GM23338 (cell line): ENCODE data around the gene COX7A2. TPM values are rescaled to one million over a fixed set of nuclear protein-coding genes. Genes with fewer than 3 reads are reported as not detected.

Experiments used
- ATAC-seq: fragments of 200-7000 bp; cut with Tn5 transposase; 3 replicates; pipeline ENCODE4 v1.9.1; 2020
- DNase-seq: peaks from one replicate; pipeline ENCODE4 v3.0.0-alpha.2; 2015; ENCODE audit warnings: low spot score
- H2AFZ ChIP-seq: fragments of 200-600 bp; sonication (generic); 2 replicates; pipeline ENCODE4 v1.8.0; 2016; ENCODE audit warnings: antibody characterized with exemption, mild to moderate bottlenecking, moderate library complexity
- H3F3A ChIP-seq: fragments of 200-600 bp; sonication (generic); replicated peaks from 2 replicates; pipeline ENCODE4 v1.8.0; 2017; ENCODE audit warnings: antibody characterized with exemption, mixed run types, low read depth
- H3K27ac ChIP-seq: fragments of 200-600 bp; sonication (generic); 2 replicates; pipeline ENCODE4 v1.6.1; 2016; ENCODE audit warnings: low read depth
- H3K27me3 ChIP-seq: fragments of 200-600 bp; sonication (generic); 2 replicates; pipeline ENCODE4 v1.8.0; 2016; ENCODE audit warnings: mild to moderate bottlenecking, mixed run types, moderate library complexity; ENCODE audit not compliant: insufficient read depth
- H3K36me3 ChIP-seq: fragments of 200-600 bp; sonication (generic); 2 replicates; pipeline ENCODE4 v1.8.0; 2016; ENCODE audit warnings: mild to moderate bottlenecking; ENCODE audit not compliant: insufficient read depth
- H3K4me1 ChIP-seq: fragments of 200-600 bp; sonication (generic); 2 replicates; pipeline ENCODE4 v1.8.0; 2016; ENCODE audit warnings: mild to moderate bottlenecking, moderate library complexity; ENCODE audit not compliant: insufficient read depth
- H3K4me2 ChIP-seq: fragments of 200-600 bp; sonication (generic); 2 replicates; pipeline ENCODE4 v1.7.1; 2017; ENCODE audit warnings: mixed run types
- H3K4me3 ChIP-seq: fragments of 200-600 bp; sonication (generic); 2 replicates; pipeline ENCODE4 v1.6.1; 2016; ENCODE audit warnings: mixed run types
- H3K79me2 ChIP-seq: fragments of 200-600 bp; sonication (generic); replicated peaks from 2 replicates; pipeline ENCODE4 v1.8.0; 2017; ENCODE audit warnings: mild to moderate bottlenecking; ENCODE audit not compliant: insufficient read depth
- H3K9me2 ChIP-seq: fragments of 200-600 bp; sonication (generic); 2 replicates; pipeline ENCODE4 v1.8.0; 2017; ENCODE audit not compliant: insufficient read depth
- H4K20me1 ChIP-seq: fragments of 200-600 bp; sonication (generic); replicated peaks from 2 replicates; pipeline ENCODE4 v1.8.0; 2017; ENCODE audit warnings: mild to moderate bottlenecking; ENCODE audit not compliant: insufficient read depth
- H3K27ac Mint-ChIP-seq: 2 replicates; pipeline ENCODE4 v1.8.0; 2020; ENCODE audit warnings: inconsistent platforms, mild to moderate bottlenecking, moderate library complexity, mixed read lengths
- H3K27me3 Mint-ChIP-seq: 3 replicates; pipeline ENCODE4 v1.8.0; 2022; ENCODE audit warnings: low read depth, mild to moderate bottlenecking, moderate library complexity, mixed read lengths, inconsistent platforms; ENCODE audit not compliant: insufficient read depth, poor library complexity
- H3K36me3 Mint-ChIP-seq: 3 replicates; pipeline ENCODE4 v1.8.0; 2021; ENCODE audit warnings: low read depth, mild to moderate bottlenecking, inconsistent platforms, moderate library complexity, mixed read lengths
- H3K4me1 Mint-ChIP-seq: 3 replicates; pipeline ENCODE4 v1.8.0; 2020; ENCODE audit warnings: mild to moderate bottlenecking, inconsistent platforms, mixed read lengths
- H3K4me3 Mint-ChIP-seq: 3 replicates; pipeline ENCODE4 v1.8.0; 2021; ENCODE audit warnings: moderate library complexity, mild to moderate bottlenecking, inconsistent platforms, mixed read lengths
- H3K9me3 Mint-ChIP-seq: 3 replicates; pipeline ENCODE4 v1.8.0; 2020; ENCODE audit warnings: moderate library complexity, mild to moderate bottlenecking, inconsistent platforms, mixed read lengths
- CREB1 ChIP-seq: fragments of 250-450 bp; sonication (Bioruptor Pico); IDR thresholded peaks from 2 replicates; pipeline ENCODE4 v1.5.0; 2020; ENCODE audit warnings: low read depth, mild to moderate bottlenecking, moderate library complexity
- ETS1 ChIP-seq: IDR thresholded peaks from 2 replicates; pipeline ENCODE4 v1.6.1; 2016; ENCODE audit warnings: antibody characterized with exemption
- EZH2phosphoT487 ChIP-seq: fragments of 200-600 bp; sonication (generic); IDR thresholded peaks from one replicate; pipeline ENCODE4 v1.8.1; 2018; ENCODE audit warnings: antibody characterized with exemption; ENCODE audit not compliant: unreplicated experiment
- NANOG ChIP-seq: IDR thresholded peaks from 2 replicates; pipeline ENCODE4 v1.6.1; 2016; ENCODE audit warnings: antibody characterized with exemption, borderline replicate concordance
- POLR2AphosphoS5 ChIP-seq: IDR thresholded peaks from 2 replicates; pipeline ENCODE4 v1.6.1; 2016; ENCODE audit warnings: antibody characterized with exemption, low read depth
- ZNF114 ChIP-seq: fragments of 250-450 bp; sonication (Bioruptor Pico); IDR thresholded peaks from 2 replicates; pipeline ENCODE4 v1.5.0; 2020; ENCODE audit warnings: mild to moderate bottlenecking, moderate library complexity
- ZNF462 ChIP-seq: fragments of 250-450 bp; sonication (Bioruptor Pico); IDR thresholded peaks from 2 replicates; pipeline ENCODE4 v1.5.0; 2020; ENCODE audit warnings: mild to moderate bottlenecking, moderate library complexity
- long read RNA-seq: library from polyadenylated mRNA; unstranded; transcript quantifications from one replicate; pipeline ENCODE4 v2.0.0, GENCODE V29; 2020; ENCODE audit not compliant: unreplicated experiment
- polyA plus RNA-seq: library from polyadenylated mRNA; unstranded; fragments of >200 nt; fragmentation: Nextera tagmentation; extraction: Ambion mirVana; gene quantifications from 2 replicates; pipeline ENCODE4 v1.2.1, GENCODE V29; 2016
- total RNA-seq: library from RNA; depleted of rRNA; stranded (reverse); fragments of >200 nt; shearing (Covaris generic); gene quantifications from 2 replicates; pipeline ENCODE4 v1.2.3, GENCODE V29; 2014; rRNA removed

The COX7A2 gene
- 93.7 and 109 TPM in 2 replicates for total RNA-seq
- 963 and 996 TPM in 2 replicates for polyA plus RNA-seq
- long read RNA-seq, transcript COX7A2-202 (4 exons, 773 nt): major isoform, 204 of 217 reads
- long read RNA-seq, partial matches to known transcripts: 1 of 217 reads
- long read RNA-seq, other reads (novel, unspliced or antisense): 9 of 217 reads

- H3K4me1 ChIP-seq: 0 out of 2 replicates have a peak, but pooled peaks cover 12% of the 10 kb centered on the region
- Mint-ChIP-seq H3K4me1 (peaks cover 20% of the 10 kb centered on the region; the same call in 2 of the 3 replicates), H3K27me3 (peaks cover 10% of the 10 kb centered on the region), H3K27ac (peak within 1 kb of the TSS; percentile 98), H3K9me3 (no peaks in the 10 kb centered on the region), H3K4me3 (peak within 1 kb of the TSS; percentile 94), H3K36me3 (peaks cover 32% of the 10 kb centered on the region)
- peaks cover 24% of the 10 kb centered on the region; the same call in 1 of the 2 replicates for H3K36me3 ChIP-seq
- no peaks in the 10 kb centered on the region for H3K27me3 ChIP-seq
- H3K79me2 ChIP-seq: peaks cover 35% of the 10 kb centered on the region
- peak within 1 kb of the TSS; percentile 70 for H3K4me3 ChIP-seq
- H4K20me1 ChIP-seq: peaks cover 4% of the 10 kb centered on the region; the same call in 1 of the 2 replicates
- no peaks in the 10 kb centered on the region for H3K9me2 ChIP-seq
- no peak for TF ChIP-seq ZNF462 (CRISPR knock-in tag)
- TF ChIP-seq EZH2phosphoT487: no peak
- TF ChIP-seq ETS1: peak; percentile 83
- peak; percentile 77 for TF ChIP-seq CREB1 (CRISPR knock-in tag)
- TF ChIP-seq NANOG: no peak
- peak; percentile 96 for TF ChIP-seq POLR2AphosphoS5
- TF ChIP-seq ZNF114 (CRISPR knock-in tag): no peak
- peak within 1 kb of the TSS; percentile 89 for H3K4me2 ChIP-seq
- H3F3A ChIP-seq: no peaks in the 10 kb centered on the region; the same call in 1 of the 2 replicates
- ATAC-seq (peak; percentile 97), DNase-seq (peak; percentile 99)
- peak within 1 kb of the TSS; percentile 50; the same call in 1 of the 2 replicates for H2AFZ ChIP-seq
- H3K27ac ChIP-seq: peak within 1 kb of the TSS; percentile 93
Measured at GRCh38 chr6:75243333-75244062, at the start of gene COX7A2. Gene COX7A2, minus strand, starts transcription at chr6:75243801. Its CDS starts 67 bp downstream, at chr6:75243734.
